Left ventricle myocardium inferior (tissue), 1 donor: ENCODE data around the gene ARMC9. TPM values are rescaled to one million over a fixed set of nuclear protein-coding genes. Genes with fewer than 3 reads are reported as not detected.

Experiments
- DNase-seq: peaks from one replicate; pipeline ENCODE4 v3.0.0-alpha.2; 2020
- H3K27ac ChIP-seq: fragments of 200-600 bp; replicated peaks from 2 replicates; pipeline ENCODE4 v1.8.0; 2021
- H3K27me3 ChIP-seq: fragments of 200-600 bp; 2 replicates; pipeline ENCODE4 v1.8.0; 2021; ENCODE audit warnings: low read depth
- H3K36me3 ChIP-seq: fragments of 200-600 bp; 2 replicates; pipeline ENCODE4 v1.8.0; 2021
- H3K4me1 ChIP-seq: fragments of 200-600 bp; 2 replicates; pipeline ENCODE4 v1.8.0; 2021
- H3K4me3 ChIP-seq: fragments of 200-600 bp; 2 replicates; pipeline ENCODE4 v1.8.0; 2021; ENCODE audit warnings: mild to moderate bottlenecking, moderate library complexity
- H3K9me3 ChIP-seq: fragments of 200-600 bp; replicated peaks from 2 replicates; pipeline ENCODE4 v1.8.0; 2021
- CTCF ChIP-seq: fragments of 200-600 bp; IDR thresholded peaks from 2 replicates; pipeline ENCODE4 v1.8.0; 2021; ENCODE audit warnings: antibody characterized with exemption, mild to moderate bottlenecking, borderline replicate concordance
- intact Hi-C: fragments of 100-400 bp; cut with micrococcal nuclease; formaldehyde crosslinking; loops from one replicate; pipeline ENCODE4 v1.11.0; 2022
- long read RNA-seq: library from polyadenylated mRNA; unstranded; transcript quantifications from one replicate; pipeline ENCODE4 v2.0.0, GENCODE V29; 2021
- total RNA-seq: library from RNA; stranded (reverse); fragmentation: NEBNext Ultra II Directional; extraction: Animal tissue kit (Norgen Biotek cat#: 25700); gene quantifications from one replicate; pipeline ENCODE4 v1.2.1, GENCODE V29; 2021
- donor health status: DM: no; HTN: yes; CAD: no; lungs with severe emphysema.

ARMC9 gene
- 3.1 TPM for total RNA-seq
- long read RNA-seq, partial matches to known transcripts = 0 of 4 reads
- long read RNA-seq, other reads (novel, unspliced or antisense) = 0 of 4 reads

- H3K9me3 ChIP-seq = no peaks in the 10 kb centered on the region
- H3K27me3 ChIP-seq = no peaks in the 10 kb centered on the region
- H3K4me3 ChIP-seq = peak within 1 kb of the TSS; percentile 83
- peak within 1 kb of the TSS; percentile 63 for H3K27ac ChIP-seq
- TF ChIP-seq CTCF = no peak
- peaks cover 22% of the 10 kb centered on the region for H3K4me1 ChIP-seq
- no peaks in the 10 kb centered on the region for H3K36me3 ChIP-seq
- intact Hi-C loops = loop anchor here (10.0 kb wide), 1 partner anchor 94 kb away; no protein-coding TSS in a partner anchor
- DNase-seq = peak; percentile 76
Observed at GRCh38 chr2:231198291-231199173, at the start of gene ARMC9. Gene ARMC9, plus strand, starts transcription at chr2:231198631. Its CDS starts 7,608 bp downstream, at chr2:231206239.

- DNase-seq = no peak
- Histone ChIP-seq H3K4me3 (no peak overlapping the region), H3K27me3 (no peaks in the 10 kb centered on the region), H3K9me3 (no peaks in the 10 kb centered on the region), H3K36me3 (peaks cover 54% of the 10 kb centered on the region), H3K4me1 (no peaks in the 10 kb centered on the region), H3K27ac (no peak overlapping the region)
- intact Hi-C loops = no loop called here
- no peak for TF ChIP-seq CTCF
Observed at GRCh38 chr2:231152800-231153557, 45.5 kb upstream of the ARMC9 start.

- peaks cover 41% of the 10 kb centered on the region for H3K36me3 ChIP-seq
- no peaks in the 10 kb centered on the region for H3K27me3 ChIP-seq
- H3K9me3 ChIP-seq = no peaks in the 10 kb centered on the region
- TF ChIP-seq CTCF = no peak
- H3K27ac ChIP-seq = no peak overlapping the region
- DNase-seq = no peak
- H3K4me1 ChIP-seq = peaks cover 6% of the 10 kb centered on the region
- H3K4me3 ChIP-seq = no peak overlapping the region
- intact Hi-C loops = no loop called here
Observed at GRCh38 chr2:231159306-231159705, 39.1 kb upstream of the ARMC9 start.

GRCh38 chr2:231160701-231161100 is 37.7 kb upstream of the ARMC9 start:
- H3K27ac ChIP-seq = no peak overlapping the region
- H3K36me3 ChIP-seq = peaks cover 41% of the 10 kb centered on the region
- no peaks in the 10 kb centered on the region for H3K27me3 ChIP-seq

More at GRCh38 chr2:231160701-231161100, 37.7 kb upstream of the ARMC9 start:
- Histone ChIP-seq H3K4me3 (no peak overlapping the region), H3K4me1 (peaks cover 6% of the 10 kb centered on the region), H3K9me3 (no peaks in the 10 kb centered on the region)
- no peak for DNase-seq
- no peak for TF ChIP-seq CTCF
- intact Hi-C loops = no loop called here
